Measurements from ENCODE around the gene TBK1. TPM values are rescaled to one million over a fixed set of nuclear protein-coding genes. Genes with fewer than 3 reads are reported as not detected.

TBK1 gene
- total and polyA plus RNA-seq, 10 of the 15 experiments (the other 5 are each of a cell fraction or from before 2014, with no cell fraction given), result 13.4 to 49.3 (median 37.7) TPM

GRCh38 chr12:64478661-64479060 lies 26.7 kb downstream of the TBK1 start (continued):
- no peak for TF ChIP-seq PKNOX1 (IDR thresholded peaks at IDR 0.05)
- no peak for TF ChIP-seq YBX1 (IDR thresholded peaks at IDR 0.05)

GRCh38 chr12:64480148-64480547 lies 28.2 kb downstream of the TBK1 start:
- ChIA-PET RAD21 (ENCODE audit: unreplicated experiment) (no interaction called here), CTCF (no interaction called here), SMC1A (ENCODE audit: uncharacterized antibody, unreplicated experiment) (no interaction called here), POLR2A (no interaction called here)
- Histone ChIP-seq H3K9me3 (replicated peaks; ENCODE audit: control insufficient read depth, insufficient read depth, low read length) (peaks cover 10% of the 10 kb centered on the region), H3K4me1 (ENCODE audit: control insufficient read depth, insufficient read depth, low read length) (no peaks in the 10 kb centered on the region), H3K36me3 (ENCODE audit: control insufficient read depth in 2 of 2, insufficient read depth in 2 of 2, low read length in 1 of 2) (peaks cover 3 to 12% of the 10 kb centered on the region in 2 experiments; a peak in 3 of 4 replicates), H3K27ac (ENCODE audit: control insufficient read depth, insufficient read depth) (no peak overlapping the region), H2AFZ (ENCODE audit: control insufficient read depth, low read depth, low read length) (no peak overlapping the region), H3K9ac (ENCODE audit: control insufficient read depth, insufficient read depth, low read length) (no peak overlapping the region), H3K79me2 (ENCODE audit: control insufficient read depth, insufficient read depth, low read length) (peaks cover 4% of the 10 kb centered on the region), H3K27me3 (replicated peaks in 1 of 2; ENCODE audit: control insufficient read depth in 2 of 2, insufficient read depth in 2 of 2, low read length in 1 of 2) (no peaks in the 10 kb centered on the region), H3K4me3 (no peak overlapping the region), H4K20me1 (ENCODE audit: control insufficient read depth, insufficient read depth) (no peaks in the 10 kb centered on the region), H3K4me2 (ENCODE audit: control insufficient read depth, insufficient read depth) (no peak overlapping the region)
- ATAC-seq, result no peak
- FAIRE-seq, result no peak
- WGBS (ENCODE audit: insufficient coverage, insufficient replicate concordance, low lambda C conversion rate, missing lambda C conversion rate), result 96% methylated on average over 1 of the region's 1 CpG
- intact Hi-C loops (cut with micrococcal nuclease; ENCODE audit: unreplicated experiment), result no loop called here
- TF ChIP-seq NR2F1 (conservative IDR thresholded peaks at IDR 0.05) (no peak), PAX8 (IDR thresholded peaks at IDR 0.05) (no peak), ZSCAN29 (IDR thresholded peaks at IDR 0.05) (no peak), ELK1 (IDR thresholded peaks at IDR 0.05; ENCODE audit: low read depth, low read length) (no peak), EED (IDR thresholded peaks at IDR 0.05; ENCODE audit: low read depth) (no peak), SUZ12 (IDR thresholded peaks at IDR 0.05; ENCODE audit: unreplicated experiment) (no peak), BACH1 (IDR thresholded peaks at IDR 0.05; ENCODE audit: borderline replicate concordance) (no peak), POU2F2 (IDR thresholded peaks at IDR 0.05; ENCODE audit: borderline replicate concordance, low read depth, low read length) (no peak), ETV6 (conservative IDR thresholded peaks at IDR 0.05 in 1 of 2, IDR thresholded peaks at IDR 0.05 in 1 of 2; ENCODE audit: borderline replicate concordance in 1 of 2, low read depth in 1 of 2) (no peak)
- in situ Hi-C loops (cut with MboI), result no loop called here
- no peak for DNase-seq (ENCODE audit: low read depth, low spot score)
- no TSS peak for BruUV-seq (replicated peaks)

Data from GM12878 (cell line).